Measurements from ENCODE around the gene STX18. TPM values are rescaled to one million over a fixed set of nuclear protein-coding genes. Genes with fewer than 3 reads are reported as not detected.

STX18 gene
- total RNA-seq, 6 donors from 2014 or later, result 23.7 to 48.1 (median 29.2) TPM

DNA sequence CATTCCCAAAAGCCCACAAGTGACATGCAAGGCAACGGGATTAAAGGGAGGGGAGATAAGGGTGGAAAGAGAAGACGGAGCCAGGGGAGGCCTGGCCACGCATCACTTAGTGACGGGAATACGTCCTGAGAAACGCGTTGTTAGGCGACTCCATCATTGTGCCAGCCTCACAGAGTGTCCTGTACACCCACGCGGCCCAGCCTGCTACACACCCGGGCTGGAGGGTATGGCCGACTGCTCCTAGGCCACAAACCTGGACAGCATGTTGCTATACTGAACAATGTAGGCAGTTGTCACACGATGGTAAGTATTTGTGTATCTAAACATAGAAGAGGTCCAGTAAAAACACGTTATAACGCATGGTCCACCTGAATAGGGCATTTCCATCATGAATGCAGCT lies 131.6 kb downstream of the STX18 start:
- ATAC-seq (ENCODE audit: low FRiP score in 2 of 2) (no peak), DNase-seq (no peak)
- Histone ChIP-seq H3K36me3 (peaks cover 0 to 2% (median 0%) of the 10 kb centered on the region in 4 donors), H3K27me3 (no peaks in the 10 kb centered on the region), H3K9me3 (no peaks in the 10 kb centered on the region), H3K27ac (no peak overlapping the region), H3K4me1 (no peaks in the 10 kb centered on the region), H3K4me3 (no peak overlapping the region)
- no peak for TF ChIP-seq POLR2AphosphoS5 (IDR thresholded peaks at IDR 0.05)
- TF ChIP-seq POLR2A (IDR thresholded peaks at IDR 0.05), result no peak
- TF ChIP-seq EP300 (IDR thresholded peaks at IDR 0.05), result no peak
- TF ChIP-seq, protein P1, sequence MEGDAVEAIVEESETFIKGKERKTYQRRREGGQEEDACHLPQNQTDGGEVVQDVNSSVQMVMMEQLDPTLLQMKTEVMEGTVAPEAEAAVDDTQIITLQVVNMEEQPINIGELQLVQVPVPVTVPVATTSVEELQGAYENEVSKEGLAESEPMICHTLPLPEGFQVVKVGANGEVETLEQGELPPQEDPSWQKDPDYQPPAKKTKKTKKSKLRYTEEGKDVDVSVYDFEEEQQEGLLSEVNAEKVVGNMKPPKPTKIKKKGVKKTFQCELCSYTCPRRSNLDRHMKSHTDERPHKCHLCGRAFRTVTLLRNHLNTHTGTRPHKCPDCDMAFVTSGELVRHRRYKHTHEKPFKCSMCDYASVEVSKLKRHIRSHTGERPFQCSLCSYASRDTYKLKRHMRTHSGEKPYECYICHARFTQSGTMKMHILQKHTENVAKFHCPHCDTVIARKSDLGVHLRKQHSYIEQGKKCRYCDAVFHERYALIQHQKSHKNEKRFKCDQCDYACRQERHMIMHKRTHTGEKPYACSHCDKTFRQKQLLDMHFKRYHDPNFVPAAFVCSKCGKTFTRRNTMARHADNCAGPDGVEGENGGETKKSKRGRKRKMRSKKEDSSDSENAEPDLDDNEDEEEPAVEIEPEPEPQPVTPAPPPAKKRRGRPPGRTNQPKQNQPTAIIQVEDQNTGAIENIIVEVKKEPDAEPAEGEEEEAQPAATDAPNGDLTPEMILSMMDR (IDR thresholded peaks at IDR 0.05), result no peak
- 91 to 92% methylated on average over 15 of the region's 15 CpGs for WGBS, 2 donors

DNA sequence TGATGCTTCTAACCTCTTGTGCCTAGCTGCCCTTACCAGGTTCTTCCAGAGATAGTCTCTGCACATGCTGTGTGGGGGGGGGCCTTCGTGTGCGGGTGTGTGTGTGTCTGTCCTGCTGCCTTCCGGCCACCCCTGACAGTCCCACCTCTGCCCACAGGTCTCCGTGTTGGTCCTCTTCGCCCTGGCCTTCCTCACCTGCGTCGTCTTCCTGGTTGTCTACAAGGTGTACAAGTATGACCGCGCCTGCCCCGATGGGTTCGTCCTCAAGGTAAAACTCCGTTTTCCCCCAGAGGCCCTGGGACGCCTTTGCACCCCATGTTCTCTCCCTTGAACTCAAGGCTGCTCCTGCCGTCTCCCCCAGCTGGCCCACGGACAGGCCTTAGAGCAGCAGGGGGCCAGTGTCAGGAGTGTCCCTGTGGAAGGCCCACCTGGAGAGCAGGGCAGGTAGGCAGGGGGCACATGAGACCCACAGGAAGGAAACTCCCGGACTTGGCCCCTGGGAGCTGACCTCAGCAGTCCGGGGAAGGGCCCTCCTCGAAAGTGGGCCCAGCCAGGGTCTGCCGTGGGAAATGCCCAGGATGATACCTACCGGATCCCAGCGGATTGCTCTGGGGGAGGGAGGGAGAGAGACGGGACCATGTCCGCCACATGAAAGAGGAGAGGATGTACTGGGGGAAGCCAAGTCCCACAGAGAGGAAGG lies 132.3 kb downstream of the STX18 start:
- H3K4me1 ChIP-seq, result no peaks in the 10 kb centered on the region
- no peak overlapping the region for H3K4me3 ChIP-seq
- no peak for TF ChIP-seq POLR2A (IDR thresholded peaks at IDR 0.05)
- no peak for TF ChIP-seq POLR2AphosphoS5 (IDR thresholded peaks at IDR 0.05)
- TF ChIP-seq, protein P1 (IDR thresholded peaks at IDR 0.05), result no peak
- TF ChIP-seq EP300 (IDR thresholded peaks at IDR 0.05), result no peak
- H3K27me3 ChIP-seq, result no peaks in the 10 kb centered on the region
- WGBS, 2 donors, result 87 to 88% methylated on average over 22 to 23 of the region's 23 CpGs
- ATAC-seq (ENCODE audit: low FRiP score in 2 of 2), result no peak
- H3K36me3 ChIP-seq, result no peaks in the 10 kb centered on the region
- DNase-seq, result no peak
- H3K27ac ChIP-seq, result no peak overlapping the region
- H3K9me3 ChIP-seq, result no peaks in the 10 kb centered on the region

DNA sequence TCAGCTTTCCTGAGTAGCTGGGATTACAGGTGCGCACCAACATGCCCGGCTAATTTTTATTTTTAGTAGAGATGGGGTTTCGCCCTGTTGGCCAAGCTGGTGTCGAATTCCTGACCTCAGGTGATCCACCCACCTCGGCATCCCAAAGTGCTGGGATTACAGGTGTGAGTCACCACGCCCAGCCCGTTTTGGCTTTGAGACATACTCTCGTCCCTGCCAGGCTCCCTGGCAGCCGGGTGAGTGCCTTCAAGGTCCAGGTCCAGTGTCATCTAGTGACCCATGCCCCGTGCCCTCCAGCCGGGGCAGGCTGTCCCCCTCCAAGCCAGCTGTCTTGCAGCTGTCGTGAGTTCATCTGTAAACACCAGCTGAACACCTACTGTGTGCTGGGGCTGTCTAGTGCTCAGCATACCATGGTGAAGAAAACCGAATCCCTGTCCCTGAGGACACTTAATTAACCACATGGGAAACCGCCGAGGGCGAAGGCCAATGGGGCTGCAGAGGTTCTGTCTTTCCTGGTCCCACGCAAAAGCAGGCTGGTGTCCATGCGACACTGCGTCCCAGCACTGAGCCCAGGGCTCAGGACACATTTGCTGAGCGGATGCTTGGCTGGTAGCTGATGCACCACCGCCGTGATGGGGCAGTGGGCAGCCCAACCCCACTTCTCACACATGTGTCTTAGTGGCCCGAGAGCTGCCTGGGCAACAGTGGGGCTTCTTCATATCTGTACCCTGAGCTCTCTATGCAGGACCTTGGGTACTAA lies 133.1 kb downstream of the STX18 start:
- ATAC-seq (ENCODE audit: low FRiP score in 2 of 2), result no peak
- WGBS, 2 donors, result 82 to 91% methylated on average over 11 to 22 of the region's 23 CpGs
- H3K27me3 ChIP-seq, result no peaks in the 10 kb centered on the region
- DNase-seq, result no peak
- TF ChIP-seq POLR2AphosphoS5 (IDR thresholded peaks at IDR 0.05) (no peak), POLR2A (IDR thresholded peaks at IDR 0.05) (no peak), EP300 (IDR thresholded peaks at IDR 0.05) (no peak)
- H3K27ac ChIP-seq, result no peak overlapping the region
- H3K4me1 ChIP-seq, result no peaks in the 10 kb centered on the region
- no peaks in the 10 kb centered on the region for H3K36me3 ChIP-seq
- no peak overlapping the region for H3K4me3 ChIP-seq
- no peaks in the 10 kb centered on the region for H3K9me3 ChIP-seq

DNA sequence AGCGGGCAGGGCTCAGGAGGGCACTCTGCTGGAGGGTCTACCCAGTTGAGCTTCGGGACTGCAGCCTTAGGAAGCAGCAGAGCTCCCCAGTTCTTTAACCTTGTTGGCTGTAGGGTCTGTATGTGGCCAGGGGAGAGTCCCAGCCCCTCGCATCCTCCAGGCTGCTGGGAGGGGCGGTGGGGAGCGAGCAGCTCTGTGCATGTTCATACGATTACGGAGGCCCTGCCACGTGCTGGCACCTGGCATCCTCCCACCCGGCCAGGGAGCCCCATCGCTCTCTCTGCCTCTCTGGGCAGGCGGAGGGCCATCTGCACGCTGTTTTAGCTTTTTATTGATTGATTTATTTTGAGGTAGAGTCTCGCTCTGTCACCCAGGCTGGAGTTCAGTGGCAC lies 133.7 kb downstream of the STX18 start:
- no peak for DNase-seq
- TF ChIP-seq POLR2A (IDR thresholded peaks at IDR 0.05), result no peak
- no peak for TF ChIP-seq EP300 (IDR thresholded peaks at IDR 0.05)
- TF ChIP-seq, protein P1 (IDR thresholded peaks at IDR 0.05), result no peak
- TF ChIP-seq POLR2AphosphoS5 (IDR thresholded peaks at IDR 0.05), result no peak
- H3K36me3 ChIP-seq, result no peaks in the 10 kb centered on the region
- no peaks in the 10 kb centered on the region for H3K27me3 ChIP-seq
- no peak overlapping the region for H3K4me3 ChIP-seq
- H3K9me3 ChIP-seq, result no peaks in the 10 kb centered on the region
- WGBS, 2 donors, result 82 to 84% methylated on average over 10 to 13 of the region's 13 CpGs
- ATAC-seq (ENCODE audit: low FRiP score in 2 of 2), result no peak
- no peak overlapping the region for H3K27ac ChIP-seq
- no peaks in the 10 kb centered on the region for H3K4me1 ChIP-seq

DNA sequence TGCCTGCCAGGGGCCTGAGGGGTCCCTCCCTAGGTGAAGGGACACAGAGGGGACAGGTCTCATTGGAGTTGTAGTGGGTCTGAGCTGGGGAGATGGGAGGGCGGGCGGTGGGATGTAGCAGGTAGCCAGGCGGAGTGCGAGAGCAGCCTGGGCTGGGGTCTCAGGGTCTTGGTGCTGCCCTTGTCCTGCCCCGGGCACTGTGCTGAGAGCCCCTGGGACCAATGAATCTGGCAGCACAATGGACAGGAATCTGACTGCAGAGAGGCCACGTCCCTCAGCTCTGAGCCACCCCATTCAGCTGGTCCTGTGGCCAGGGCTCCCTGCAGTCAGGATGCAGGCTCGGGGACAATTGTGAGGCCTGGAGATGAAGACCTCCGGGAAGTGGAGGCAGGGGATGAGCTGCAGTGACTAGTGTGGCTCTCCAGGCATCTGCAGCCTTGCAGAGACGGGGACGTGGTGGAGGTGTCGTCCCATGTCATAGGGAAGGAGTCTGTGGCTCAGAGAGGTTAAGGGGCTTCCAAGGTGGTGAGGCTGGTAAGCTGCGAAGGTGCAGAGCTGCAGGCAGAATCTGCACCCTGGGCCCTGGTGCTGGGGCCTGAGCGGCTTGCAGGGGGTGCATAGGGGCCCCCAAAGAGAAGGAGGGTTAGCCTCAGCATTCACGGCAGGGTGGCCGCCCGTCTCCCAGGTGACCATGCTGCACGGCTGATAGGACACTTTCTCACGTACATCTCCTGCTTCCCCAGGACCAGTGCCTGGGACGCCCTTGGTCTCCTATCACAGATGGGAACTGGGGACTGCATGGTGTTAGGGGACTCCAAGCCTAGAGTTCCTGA lies 134.3 kb downstream of the STX18 start:
- H3K36me3 ChIP-seq, result no peaks in the 10 kb centered on the region
- TF ChIP-seq, protein P1 (IDR thresholded peaks at IDR 0.05), result no peak
- no peak for TF ChIP-seq EP300 (IDR thresholded peaks at IDR 0.05)
- WGBS, 2 donors, result 72 to 82% methylated on average over 8 to 15 of the region's 19 CpGs
- H3K27me3 ChIP-seq, result no peaks in the 10 kb centered on the region
- ATAC-seq (ENCODE audit: low FRiP score in 2 of 2), result no peak
- no peaks in the 10 kb centered on the region for H3K9me3 ChIP-seq
- no peak overlapping the region for H3K4me3 ChIP-seq
- no peak overlapping the region for H3K27ac ChIP-seq
- H3K4me1 ChIP-seq, result no peaks in the 10 kb centered on the region
- no peak for DNase-seq
